HEK293 (cell line): ENCODE measurements around the gene RYR2.

Experiments
- CTCF ChIA-PET: fragments of 350-600 bp; formaldehyde crosslinking; extraction: SDS; loops from one replicate; lab custom pipeline; 2021; ENCODE audit warnings: antibody characterized with exemption; lab: Yijun Ruan, JAX
- POLR2A ChIA-PET: fragments of 300-600 bp; formaldehyde crosslinking; extraction: SDS; loops from one replicate; lab custom pipeline; 2020; ENCODE audit warnings: antibody characterized with exemption, inconsistent platforms; lab: Yijun Ruan, JAX
- H3K27ac ChIP-seq: fragments of 200-500 bp; sonication (Bioruptor generic); 2 replicates; pipeline ENCODE4 v1.5.1; 2014; ENCODE audit warnings: low read depth, low read length, control low read depth, inconsistent platforms; ENCODE audit errors: extremely low read depth
- H3K36me3 ChIP-seq, 2 experiments: fragments of 200-500 bp in 1 of 2; sonication (Bioruptor generic) in 1 of 2; 1 replicate in 1 of 2; 2 replicates in 1 of 2; pipeline ENCODE4 v1.5.1; 2014 to 2017; ENCODE audit warnings: inconsistent platforms in 2 of 2, low read length in 2 of 2; ENCODE audit not compliant: control insufficient read depth in 2 of 2, insufficient read depth in 1 of 2
- H3K4me1 ChIP-seq: fragments of 200-500 bp; sonication (Bioruptor generic); 2 replicates; pipeline ENCODE4 v1.5.1; 2014; ENCODE audit warnings: mild to moderate bottlenecking, low read length, inconsistent platforms; ENCODE audit not compliant: control insufficient read depth, insufficient read depth
- H3K4me3 ChIP-seq: 2 replicates; pipeline ENCODE4 v1.5.1; 2011; ENCODE audit warnings: low read depth, mild to moderate bottlenecking, control low read depth, low read length, moderate library complexity
- H3K9me3 ChIP-seq: fragments of 200-500 bp; sonication (Bioruptor generic); 2 replicates; pipeline ENCODE4 v1.5.1; 2014; ENCODE audit warnings: low read depth, low read length, inconsistent platforms; ENCODE audit not compliant: control insufficient read depth, insufficient read depth
- IKZF3 ChIP-seq: fragments of 450-650 bp; IDR thresholded peaks from 2 replicates; pipeline ENCODE4 v1.5.0; 2018; ENCODE audit warnings: missing biosample characterization, mild to moderate bottlenecking, missing genetic modification characterization, moderate library complexity
- PRDM2 ChIP-seq: fragments of 450-650 bp; formaldehyde crosslinking; IDR thresholded peaks from 2 replicates; pipeline ENCODE4 v1.5.1; 2016; ENCODE audit warnings: missing biosample characterization, missing genetic modification characterization, borderline replicate concordance
- TRIM28 ChIP-seq: IDR thresholded peaks from 2 replicates; pipeline ENCODE4 v1.6.1; 2011; ENCODE audit warnings: low read length, control low read depth, borderline replicate concordance
- ZNF24 ChIP-seq: fragments of 450-650 bp; formaldehyde crosslinking; IDR thresholded peaks from 2 replicates; pipeline ENCODE4 v1.5.1; 2016; ENCODE audit warnings: missing biosample characterization, missing genetic modification characterization
- ZNF514 ChIP-seq: fragments of 450-650 bp; formaldehyde crosslinking; IDR thresholded peaks from 2 replicates; pipeline ENCODE4 v1.5.1; 2016; ENCODE audit warnings: missing biosample characterization, missing genetic modification characterization
- ZNF518A ChIP-seq: fragments of 450-650 bp; formaldehyde crosslinking; conservative IDR thresholded peaks from 2 replicates; pipeline ENCODE4 v1.5.1; 2016; ENCODE audit warnings: low read depth, missing biosample characterization, missing genetic modification characterization
- ZNF558 ChIP-seq: fragments of 450-650 bp; formaldehyde crosslinking; IDR thresholded peaks from 2 replicates; pipeline ENCODE4 v1.5.1; 2016; ENCODE audit warnings: missing biosample characterization, missing genetic modification characterization
- ZNF658 ChIP-seq: fragments of 450-650 bp; formaldehyde crosslinking; IDR thresholded peaks from 2 replicates; pipeline ENCODE4; 2016; ENCODE audit warnings: missing biosample characterization, missing genetic modification characterization
- ZNF664 ChIP-seq: fragments of 450-650 bp; formaldehyde crosslinking; IDR thresholded peaks from 2 replicates; pipeline ENCODE4 v1.5.1; 2016; ENCODE audit warnings: missing biosample characterization, missing genetic modification characterization
- ZNF670 ChIP-seq: fragments of 450-650 bp; formaldehyde crosslinking; IDR thresholded peaks from 2 replicates; pipeline ENCODE4 v1.5.1; 2016; ENCODE audit warnings: missing biosample characterization, missing genetic modification characterization, low read depth
- TF ChIP-seq, protein P1 (sequence below): fragments of 450-650 bp; formaldehyde crosslinking; IDR thresholded peaks from 2 replicates; pipeline ENCODE4 v1.5.1; 2017; ENCODE audit warnings: missing biosample characterization, missing genetic modification characterization

Gene RYR2

DNA sequence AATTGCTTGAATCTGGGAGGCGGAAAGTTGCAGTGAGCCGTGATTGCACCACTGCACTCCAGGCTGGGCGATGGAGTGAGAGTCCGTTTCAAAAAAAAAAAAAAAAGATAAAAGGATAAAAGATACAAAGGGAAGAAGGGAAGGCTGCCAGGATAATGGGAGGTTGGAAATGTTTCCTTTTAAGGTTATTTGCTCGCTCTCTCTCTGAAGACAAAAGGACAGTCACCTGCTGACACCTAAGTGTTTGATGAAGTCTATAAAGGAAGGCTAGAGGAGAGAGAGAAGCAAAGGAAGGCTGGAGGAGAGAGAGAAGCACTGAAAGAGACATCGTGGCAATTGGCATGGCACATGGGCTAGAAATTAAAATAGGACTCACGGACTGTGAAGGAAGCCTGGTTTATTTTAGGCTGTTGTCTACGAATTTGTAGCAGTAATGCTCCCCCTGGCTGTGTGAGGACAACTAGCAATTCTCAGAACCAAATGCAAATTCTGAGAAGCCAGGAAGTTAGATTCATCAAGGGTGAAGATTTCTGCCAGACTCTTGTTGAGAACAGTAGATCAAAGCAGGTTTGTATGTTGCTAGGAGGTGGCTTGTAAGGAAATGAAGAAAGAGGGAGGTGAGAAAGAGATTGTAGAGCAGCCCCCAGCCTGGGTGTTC is 694.5 kb downstream of the RYR2 start (continued):
- TF ChIP-seq PRDM2 (no peak), TRIM28 (0 out of 2 replicates have a peak, but pooled peaks have one; percentile 20), ZNF514 (tag by site-specific recombination) (no peak)

DNA sequence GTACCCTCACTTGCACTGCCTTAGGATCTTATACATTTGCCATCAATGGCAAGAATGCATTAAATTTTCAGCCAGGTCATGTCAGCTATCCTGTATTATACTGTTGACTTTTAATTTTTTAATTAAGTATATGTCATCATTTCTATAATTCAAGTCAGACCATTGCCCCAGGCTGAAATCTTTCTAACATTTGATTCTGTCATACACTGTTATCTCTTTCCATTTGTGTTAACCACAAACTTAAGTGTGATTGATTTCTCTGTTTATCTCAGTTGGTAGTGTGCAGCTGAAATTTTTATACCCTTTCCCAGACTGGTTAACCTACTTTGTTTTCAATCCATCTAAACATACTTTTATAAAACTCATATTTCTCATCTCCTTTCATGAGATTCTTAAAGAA is 695.5 kb downstream of the RYR2 start:
- Histone ChIP-seq H3K36me3 (no peaks in the 10 kb centered on the region), H3K4me1 (no peaks in the 10 kb centered on the region), H3K9me3 (no peaks in the 10 kb centered on the region), H3K27ac (no peak overlapping the region), H3K4me3 (no peak overlapping the region)
- no peak for TF ChIP-seq ZNF558
- TF ChIP-seq ZNF24 (tag by site-specific recombination): no peak
- TF ChIP-seq, protein P1, sequence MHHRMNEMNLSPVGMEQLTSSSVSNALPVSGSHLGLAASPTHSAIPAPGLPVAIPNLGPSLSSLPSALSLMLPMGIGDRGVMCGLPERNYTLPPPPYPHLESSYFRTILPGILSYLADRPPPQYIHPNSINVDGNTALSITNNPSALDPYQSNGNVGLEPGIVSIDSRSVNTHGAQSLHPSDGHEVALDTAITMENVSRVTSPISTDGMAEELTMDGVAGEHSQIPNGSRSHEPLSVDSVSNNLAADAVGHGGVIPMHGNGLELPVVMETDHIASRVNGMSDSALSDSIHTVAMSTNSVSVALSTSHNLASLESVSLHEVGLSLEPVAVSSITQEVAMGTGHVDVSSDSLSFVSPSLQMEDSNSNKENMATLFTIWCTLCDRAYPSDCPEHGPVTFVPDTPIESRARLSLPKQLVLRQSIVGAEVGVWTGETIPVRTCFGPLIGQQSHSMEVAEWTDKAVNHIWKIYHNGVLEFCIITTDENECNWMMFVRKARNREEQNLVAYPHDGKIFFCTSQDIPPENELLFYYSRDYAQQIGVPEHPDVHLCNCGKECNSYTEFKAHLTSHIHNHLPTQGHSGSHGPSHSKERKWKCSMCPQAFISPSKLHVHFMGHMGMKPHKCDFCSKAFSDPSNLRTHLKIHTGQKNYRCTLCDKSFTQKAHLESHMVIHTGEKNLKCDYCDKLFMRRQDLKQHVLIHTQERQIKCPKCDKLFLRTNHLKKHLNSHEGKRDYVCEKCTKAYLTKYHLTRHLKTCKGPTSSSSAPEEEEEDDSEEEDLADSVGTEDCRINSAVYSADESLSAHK: no peak
- TF ChIP-seq ZNF664 (tag by site-specific recombination): no peak
- TF ChIP-seq IKZF3 (tag by site-specific recombination): no peak
- TF ChIP-seq ZNF518A (tag by site-specific recombination): no peak
- TF ChIP-seq ZNF670: no peak
- TF ChIP-seq ZNF658: no peak
- POLR2A ChIA-PET: no interaction called here
- CTCF ChIA-PET: interaction anchor here (0.6 to 2.7 kb wide), 9 partner anchors 11 to 1155 kb away, joined by 3 to 12 read pairs (median 3); no protein-coding TSS in a partner anchor
